HepG2 (cell line): Measurements from ENCODE around the gene CNNM2. TPM values are rescaled to one million over a fixed set of nuclear protein-coding genes. Genes with fewer than 3 reads are reported as not detected.
A peak's percentile ranks its signal among the peaks of the same experiment; 100 is the strongest.

Experiments used
- ARNT2 ChIP-seq: sonication (generic); formaldehyde crosslinking; IDR thresholded peaks from 2 replicates; pipeline ENCODE4 v1.8.0; 2022; ENCODE audit warnings: mild to moderate bottlenecking, low read depth, missing genetic modification reagents, moderate library complexity
- ATF4 ChIP-seq, 2 experiments: fragments of 450-650 bp in 1 of 2; sonication (generic) in 1 of 2; formaldehyde crosslinking; IDR thresholded peaks; 2 replicates each; pipeline versions ENCODE4 v1.5.0 to v1.8.0; 2020 to 2022; ENCODE audit warnings: mild to moderate bottlenecking in 1 of 2, missing genetic modification reagents in 1 of 2
- DNMT1 ChIP-seq: sonication (generic); formaldehyde crosslinking; IDR thresholded peaks from 2 replicates; pipeline ENCODE4 v1.5.1; 2020; ENCODE audit warnings: mild to moderate bottlenecking, missing genetic modification reagents
- EP300 ChIP-seq, 3 experiments: sonication (generic) in 1 of 3; formaldehyde crosslinking in 1 of 3; IDR thresholded peaks; 2 replicates each; pipeline versions ENCODE4 v1.5.1 to v1.6.1; 2011 to 2020; ENCODE audit warnings: low read depth in 2 of 3, low read length in 2 of 3, borderline replicate concordance in 1 of 3, improper control_type of control experiment in 1 of 3, mild to moderate bottlenecking in 1 of 3, missing genetic modification reagents in 1 of 3, moderate library complexity in 1 of 3
- HNF4G ChIP-seq, 2 experiments: sonication (generic) in 1 of 2; formaldehyde crosslinking in 1 of 2; IDR thresholded peaks; 2 replicates each; pipeline versions ENCODE4 v1.4.0 to v1.6.1; 2011 to 2020; ENCODE audit warnings: borderline replicate concordance in 2 of 2, low read depth in 2 of 2, mild to moderate bottlenecking in 2 of 2, low read length in 1 of 2, missing genetic modification reagents in 1 of 2, moderate library complexity in 1 of 2
- HOMEZ ChIP-seq: IDR thresholded peaks from 2 replicates; pipeline ENCODE4 v1.6.1; 2016; ENCODE audit warnings: low read depth
- ISL2 ChIP-seq: sonication (generic); formaldehyde crosslinking; IDR thresholded peaks from 2 replicates; pipeline ENCODE4 v1.5.0; 2020; ENCODE audit warnings: missing genetic modification reagents
- JUN ChIP-seq: sonication (generic); formaldehyde crosslinking; IDR thresholded peaks from 2 replicates; pipeline ENCODE4 v1.4.0; 2020; ENCODE audit warnings: mild to moderate bottlenecking, missing genetic modification reagents
- KDM6A ChIP-seq: IDR thresholded peaks from 2 replicates; pipeline ENCODE4 v1.6.1; 2016; ENCODE audit warnings: low read depth
- NFIB ChIP-seq: sonication (generic); formaldehyde crosslinking; IDR thresholded peaks from 2 replicates; pipeline ENCODE4 v1.9.0; 2021; ENCODE audit warnings: missing genetic modification reagents, mild to moderate bottlenecking, borderline replicate concordance
- NR2F6 ChIP-seq, 2 experiments: IDR thresholded peaks; 2 replicates each; pipeline ENCODE4 v1.6.1; 2016; ENCODE audit warnings: antibody characterized with exemption in 1 of 2, mild to moderate bottlenecking in 1 of 2
- PLRG1 ChIP-seq: fragments of 450-650 bp; conservative IDR thresholded peaks from 2 replicates; pipeline ENCODE4 v1.6.1; 2016
- SP140L ChIP-seq: sonication (generic); formaldehyde crosslinking; IDR thresholded peaks from 2 replicates; pipeline ENCODE4 v1.4.0; 2020; ENCODE audit warnings: missing genetic modification reagents, borderline replicate concordance
- THAP9 ChIP-seq: sonication (generic); formaldehyde crosslinking; IDR thresholded peaks from 2 replicates; pipeline ENCODE4; 2020; ENCODE audit warnings: missing genetic modification reagents, mild to moderate bottlenecking, borderline replicate concordance
- ZFP1 ChIP-seq: IDR thresholded peaks from 2 replicates; pipeline ENCODE4 v1.6.1; 2016
- ZFY ChIP-seq: sonication (generic); formaldehyde crosslinking; IDR thresholded peaks from 2 replicates; pipeline ENCODE4 v1.4.0; 2020; ENCODE audit warnings: missing genetic modification reagents
- ZNF337 ChIP-seq: sonication (generic); formaldehyde crosslinking; IDR thresholded peaks from 2 replicates; pipeline ENCODE4 v1.5.1; 2020; ENCODE audit warnings: missing genetic modification reagents, low read depth, mild to moderate bottlenecking, borderline replicate concordance
- ZNF543 ChIP-seq: sonication (generic); formaldehyde crosslinking; IDR thresholded peaks from 2 replicates; pipeline ENCODE4 v1.4.0; 2020; ENCODE audit warnings: mild to moderate bottlenecking, missing genetic modification reagents
- ZNF589 ChIP-seq: sonication (generic); formaldehyde crosslinking; conservative IDR thresholded peaks from 2 replicates; pipeline ENCODE4 v1.8.0; 2022; ENCODE audit warnings: mild to moderate bottlenecking, moderate library complexity, missing genetic modification reagents
- ZNF598 ChIP-seq: sonication (generic); formaldehyde crosslinking; IDR thresholded peaks from 2 replicates; pipeline ENCODE4 v1.5.1; 2020; ENCODE audit warnings: mild to moderate bottlenecking, missing genetic modification reagents, borderline replicate concordance
- ZNF660 ChIP-seq: sonication (generic); formaldehyde crosslinking; IDR thresholded peaks from 2 replicates; pipeline ENCODE4 v1.5.1; 2020; ENCODE audit warnings: mild to moderate bottlenecking, low read depth, missing genetic modification reagents, borderline replicate concordance
- ZNF83 ChIP-seq: sonication (generic); formaldehyde crosslinking; IDR thresholded peaks from 2 replicates; pipeline ENCODE4 v1.4.0; 2020; ENCODE audit warnings: missing genetic modification reagents, mild to moderate bottlenecking, borderline replicate concordance
- ZNF883 ChIP-seq: sonication (generic); formaldehyde crosslinking; IDR thresholded peaks from 2 replicates; pipeline ENCODE4 v1.5.1; 2020; ENCODE audit warnings: mild to moderate bottlenecking, missing genetic modification reagents; ENCODE audit errors: not compliant biosample characterization
- polyA plus RNA-seq, 8 experiments: library from polyadenylated mRNA; depleted of rRNA in 3 of 8; stranded (reverse) in 7 of 8; unstranded in 1 of 8; fragments of >200 nt; fragmentation: Illumina TruSeq in 4 of 8; extraction: Trizol in 4 of 8; gene quantifications; 2 replicates each; pipeline versions ENCODE4 v1.2.1 to v1.2.3, GENCODE V29; 2011 to 2016; ENCODE audit warnings: low read depth in 4 of 8, missing spikeins in 1 of 8, mixed read lengths in 1 of 8; ENCODE audit not compliant: insufficient read depth in 1 of 8
- total RNA-seq, 5 experiments: library from RNA; depleted of rRNA; stranded (reverse); fragments of >200 nt; fragmentation: Illumina TruSeq; extraction: Trizol; gene quantifications; 2 replicates each; pipeline ENCODE4 v1.2.3, GENCODE V29; 2016; ENCODE audit warnings: low read depth in 1 of 5

Gene CNNM2
- total and polyA plus RNA-seq, 2 of the 13 experiments (the other 11 are each of a cell fraction or from before 2014, with no cell fraction given): 7.1 to 9.0 TPM

GRCh38 chr10:103007017-103007416, 88.9 kb downstream of the CNNM2 start (continued):
- TF ChIP-seq PLRG1 (no peak), ZFY (CRISPR knock-in tag) (no peak), ISL2 (CRISPR knock-in tag) (peak; percentile 76), EP300 (IDR thresholded peaks at IDR 0.05; ENCODE audit: low read depth in 2 of 2, low read length in 2 of 2) (peak in 1 of 2 experiments; percentile 66; a peak in 1 of 4 replicates), EP300 (CRISPR knock-in tag; IDR thresholded peaks at IDR 0.05; ENCODE audit: borderline replicate concordance) (peak; percentile 39; the same call in 1 of the 2 replicates), ARNT2 (no peak), ZNF543 (CRISPR knock-in tag) (no peak), KDM6A (CRISPR knock-in tag) (no peak), ZNF598 (CRISPR knock-in tag) (no peak), DNMT1 (CRISPR knock-in tag) (no peak), SP140L (CRISPR knock-in tag) (no peak), JUN (0 out of 2 replicates have a peak, but pooled peaks have one; percentile 35), HOMEZ (CRISPR knock-in tag) (peak; percentile 86), HNF4G (IDR thresholded peaks at IDR 0.05; ENCODE audit: borderline replicate concordance, low read depth, low read length) (peak; percentile 40; the same call in 1 of the 2 replicates), HNF4G (CRISPR knock-in tag; IDR thresholded peaks at IDR 0.05; ENCODE audit: borderline replicate concordance, low read depth) (no peak), NR2F6 (IDR thresholded peaks at IDR 0.05) (peak; percentile 63), NR2F6 (CRISPR knock-in tag; IDR thresholded peaks at IDR 0.05) (peak; percentile 62; the same call in 1 of the 2 replicates), ZFP1 (no peak), NFIB (no peak), ZNF83 (CRISPR knock-in tag) (no peak), ZNF883 (CRISPR knock-in tag) (no peak), ZNF589 (CRISPR knock-in tag) (no peak), THAP9 (CRISPR knock-in tag) (no peak), ZNF660 (CRISPR knock-in tag) (no peak), ATF4 (CRISPR knock-in tag; IDR thresholded peaks at IDR 0.05) (no peak), ZNF337 (CRISPR knock-in tag) (no peak)
